Activated naive CD4-positive, alpha-beta T cell treated with anti-CD3 and anti-CD28 coated beads for 36 hours (primary cell): ENCODE data around the gene C1orf122. TPM values are rescaled to one million over a fixed set of nuclear protein-coding genes. Genes with fewer than 3 reads are reported as not detected.

ENCODE experiments used
- CTCF ChIA-PET: fragments of 350-600 bp; sonication (Branson Sonifier 250); formaldehyde crosslinking; loops from one replicate; lab custom pipeline; 2021; ENCODE audit warnings: antibody characterized with exemption; lab: Charles Lee
- DNase-seq: peaks from one replicate; pipeline ENCODE4 v3.0.0-alpha.2; 2020
- H3K27ac Mint-ChIP-seq: one replicate; pipeline ENCODE4 v1.8.0; 2021; ENCODE audit warnings: mild to moderate bottlenecking, mixed read lengths
- H3K27me3 Mint-ChIP-seq: one replicate; pipeline ENCODE4 v1.8.0; 2021; ENCODE audit warnings: low read depth, mixed read lengths
- H3K36me3 Mint-ChIP-seq: one replicate; pipeline ENCODE4 v1.8.0; 2021; ENCODE audit warnings: low read depth, mixed read lengths
- H3K4me1 Mint-ChIP-seq: one replicate; pipeline ENCODE4 v1.8.0; 2021; ENCODE audit warnings: low read depth, mixed read lengths
- H3K4me3 Mint-ChIP-seq: one replicate; pipeline ENCODE4 v1.8.0; 2021; ENCODE audit warnings: mild to moderate bottlenecking, moderate library complexity, mixed read lengths
- H3K9me3 Mint-ChIP-seq: one replicate; pipeline ENCODE4 v1.8.0; 2021; ENCODE audit warnings: mixed read lengths
- intact Hi-C: fragments of 100-400 bp; cut with micrococcal nuclease; formaldehyde crosslinking; loops from one replicate; pipeline ENCODE4 v1.15.1; 2023
- total RNA-seq, 2 experiments: library from RNA; stranded (reverse); gene quantifications; one replicate each; pipeline ENCODE4 v1.2.3, GENCODE V29; 2021

C1orf122 gene
- total RNA-seq, 2 experiments from 2014 or later = 12.8 to 14.2 TPM

DNA sequence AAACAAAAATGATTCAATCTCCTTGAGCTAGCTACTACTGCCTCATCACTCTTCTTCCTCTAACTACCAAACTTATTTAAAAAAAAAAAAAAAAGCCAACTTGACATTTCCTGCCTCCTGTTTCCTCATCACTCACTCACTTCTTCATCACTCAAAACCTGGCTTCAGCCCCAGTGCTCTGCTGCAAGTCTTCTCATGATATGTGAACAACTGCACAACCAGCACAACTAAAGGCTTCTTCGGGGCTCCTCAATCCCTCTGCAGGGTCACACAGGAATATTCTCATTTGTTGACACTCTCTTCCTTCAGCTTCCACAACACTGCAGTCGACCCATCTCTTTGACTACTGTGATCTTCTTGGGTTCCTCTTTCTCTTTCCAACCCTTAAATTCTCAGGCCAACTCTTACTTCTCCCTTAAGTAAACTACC, 44.2 kb downstream of the C1orf122 start:
- no peak overlapping the region for H3K27ac Mint-ChIP-seq
- CTCF ChIA-PET = interaction anchor here (3.3 kb wide), 1 partner anchor 9 kb away, joined by 24 read pairs; the partner anchor contains the start of gene MTF1
- peak; percentile 24 for DNase-seq
- no peaks in the 10 kb centered on the region for H3K9me3 Mint-ChIP-seq
- no peak overlapping the region for H3K4me3 Mint-ChIP-seq
- intact Hi-C loops = no loop called here
- H3K27me3 Mint-ChIP-seq = no peaks in the 10 kb centered on the region
- H3K36me3 Mint-ChIP-seq = peaks cover 23% of the 10 kb centered on the region
- H3K4me1 Mint-ChIP-seq = peaks cover 42% of the 10 kb centered on the region

DNA sequence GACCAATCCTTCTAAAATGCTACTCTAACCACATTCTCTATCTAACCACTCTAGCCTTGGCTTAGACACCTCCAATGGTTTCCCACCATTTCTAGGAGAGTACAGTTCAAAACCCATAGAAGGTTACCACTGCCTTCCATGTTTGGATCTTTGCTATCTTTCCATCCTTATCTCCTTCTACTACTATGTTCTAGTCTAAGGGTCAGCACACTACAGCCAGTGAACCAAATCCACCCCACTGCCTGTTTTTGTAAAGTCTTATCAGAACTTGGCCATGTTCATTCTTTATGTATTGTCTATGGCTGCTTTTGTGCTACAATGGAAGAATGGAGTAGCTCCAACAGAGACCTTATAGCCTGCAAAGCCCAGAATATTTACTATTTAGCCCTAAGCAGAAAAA, 45.6 kb downstream of the C1orf122 start:
- peak overlapping the region; percentile 44 for H3K27ac Mint-ChIP-seq
- H3K27me3 Mint-ChIP-seq = no peaks in the 10 kb centered on the region
- intact Hi-C loops = no loop called here
- H3K36me3 Mint-ChIP-seq = peaks cover 29% of the 10 kb centered on the region
- H3K9me3 Mint-ChIP-seq = no peaks in the 10 kb centered on the region
- peaks cover 44% of the 10 kb centered on the region for H3K4me1 Mint-ChIP-seq
- no peak overlapping the region for H3K4me3 Mint-ChIP-seq
- CTCF ChIA-PET = interaction anchor here (1.1 kb wide), 1 partner anchor 151 kb away, joined by 3 read pairs; no protein-coding TSS in a partner anchor
- no peak for DNase-seq

DNA sequence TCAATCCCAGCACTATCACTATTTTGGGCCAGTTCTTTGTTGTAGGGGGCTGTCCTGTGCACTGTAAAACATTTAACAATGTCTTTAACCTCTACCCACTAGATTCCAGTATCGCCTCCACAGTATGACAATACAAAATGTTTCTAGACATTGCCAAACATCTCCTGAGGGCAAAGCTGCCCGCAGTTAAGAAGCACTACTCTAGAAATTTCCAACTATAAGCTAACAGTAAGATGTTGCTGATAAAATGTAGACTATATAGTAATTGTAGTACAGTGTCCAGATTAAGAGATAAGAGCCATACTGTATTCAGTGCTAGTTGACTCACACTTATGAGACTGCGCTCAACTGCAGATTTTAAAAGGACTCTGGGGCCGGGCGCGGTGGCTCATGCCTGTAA, 46.8 kb downstream of the C1orf122 start:
- Mint-ChIP-seq H3K36me3 (peaks cover 28% of the 10 kb centered on the region), H3K4me1 (peaks cover 46% of the 10 kb centered on the region), H3K27ac (no peak overlapping the region), H3K27me3 (no peaks in the 10 kb centered on the region), H3K9me3 (no peaks in the 10 kb centered on the region), H3K4me3 (no peak overlapping the region)
- CTCF ChIA-PET = no interaction called here
- intact Hi-C loops = no loop called here
- DNase-seq = no peak

Other genes starting within 250 kb of the C1orf122 start
- 10 to 100 TPM; 62.2 to 65.3 TPM for gene GNL2, start 211.9 kb upstream of the C1orf122 start, total RNA-seq
- not detected for gene RSPO1, start 172.9 kb upstream of the C1orf122 start, total RNA-seq
- 10 to 100 TPM; 73.6 to 78.6 TPM for gene CDCA8, start 115.3 kb upstream of the C1orf122 start, total RNA-seq
- gene EPHA10, start 42.7 kb upstream of the C1orf122 start, total RNA-seq = under 1 TPM in 1 of 2 experiments, not detected in 1; 0.33 TPM
- under 1 TPM; 0.69 to 0.74 TPM for gene MANEAL, start 13.9 kb upstream of the C1orf122 start, total RNA-seq
- 10 to 100 TPM; 31.6 to 31.7 TPM for gene YRDC, start 418 bp downstream of the C1orf122 start, total RNA-seq
- gene MTF1, start 51.8 kb downstream of the C1orf122 start, total RNA-seq = 10 to 100 TPM; 18.9 to 19.1 TPM
- gene INPP5B, start 139.3 kb downstream of the C1orf122 start, total RNA-seq = 10 to 100 TPM; 30.4 to 31.2 TPM
- 10 to 100 TPM; 88.2 to 89.9 TPM for gene SF3A3, start 182.2 kb downstream of the C1orf122 start, total RNA-seq
- gene FHL3, start 197.7 kb downstream of the C1orf122 start, total RNA-seq = 10 to 100 TPM; 12.1 to 12.7 TPM
- 10 to 100 TPM; 49.7 to 49.8 TPM for gene UTP11, start 204.9 kb downstream of the C1orf122 start, total RNA-seq
- gene POU3F1, start 239.0 kb downstream of the C1orf122 start, total RNA-seq = not detected